GM10266 (cell line): ENCODE data around the gene ARHGAP8.

Experiments used
- DNase-seq: peaks from one replicate; pipeline ENCODE4 v3.0.0; 2012; ENCODE audit errors: extremely low spot score
- CTCF ChIP-seq: IDR thresholded peaks from 2 replicates; pipeline ENCODE4 v1.5.1; 2012; ENCODE audit warnings: mild to moderate bottlenecking, low read depth; ENCODE audit not compliant: control insufficient read depth, insufficient read depth; ENCODE audit errors: missing control alignments

The ARHGAP8 gene

GRCh38 chr22:44883011-44883421, 130.6 kb downstream of the ARHGAP8 start:
- no peak for TF ChIP-seq CTCF
- DNase-seq: no peak

DNA sequence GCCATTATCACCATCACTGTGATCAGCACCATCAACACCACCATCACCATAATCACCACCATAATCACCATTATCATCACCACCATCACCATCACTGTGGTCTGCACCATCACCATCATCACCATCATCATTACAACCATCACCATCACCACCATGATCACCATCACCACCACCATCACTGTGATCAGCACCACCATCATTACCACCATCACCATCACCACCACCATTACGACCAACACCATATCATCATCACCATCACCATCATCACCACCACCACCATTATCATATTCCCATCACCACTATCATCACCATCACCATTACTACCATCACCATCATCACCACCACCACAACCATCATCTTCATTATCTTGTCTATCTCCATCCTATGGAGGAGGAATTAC, 132.2 kb downstream of the ARHGAP8 start:
- DNase-seq: no peak
- no peak for TF ChIP-seq CTCF

GRCh38 chr22:44884968-44885805, 132.8 kb downstream of the ARHGAP8 start:
- DNase-seq: no peak

GRCh38 chr22:44885806-44886360, 133.5 kb downstream of the ARHGAP8 start:
- TF ChIP-seq CTCF: no peak
- no peak for DNase-seq

More at GRCh38 chr22:44884968-44885805, 132.8 kb downstream of the ARHGAP8 start:
- no peak for TF ChIP-seq CTCF

DNA sequence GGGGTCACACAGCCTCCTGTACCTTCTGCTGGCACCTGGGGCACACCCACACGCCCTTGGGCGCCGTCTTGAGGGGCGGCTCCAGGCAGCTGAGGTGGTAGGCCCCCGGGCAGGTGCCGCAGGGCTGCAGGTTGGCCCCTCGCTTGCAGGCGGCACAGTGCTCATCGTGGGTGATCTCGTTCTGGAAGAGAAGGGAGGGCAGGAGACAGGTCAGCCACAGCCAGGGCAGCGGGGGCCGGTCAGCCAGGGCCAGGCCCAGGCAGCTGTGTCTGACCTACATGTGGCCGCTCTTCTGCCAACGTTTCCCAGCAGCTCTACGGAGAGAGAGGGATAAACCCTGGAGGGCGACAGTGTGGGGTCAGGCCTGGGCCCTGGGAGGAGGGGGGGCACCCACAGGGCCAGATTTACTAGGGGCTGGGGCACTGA, 135.6 kb downstream of the ARHGAP8 start:
- DNase-seq: no peak
- TF ChIP-seq CTCF: no peak

DNA sequence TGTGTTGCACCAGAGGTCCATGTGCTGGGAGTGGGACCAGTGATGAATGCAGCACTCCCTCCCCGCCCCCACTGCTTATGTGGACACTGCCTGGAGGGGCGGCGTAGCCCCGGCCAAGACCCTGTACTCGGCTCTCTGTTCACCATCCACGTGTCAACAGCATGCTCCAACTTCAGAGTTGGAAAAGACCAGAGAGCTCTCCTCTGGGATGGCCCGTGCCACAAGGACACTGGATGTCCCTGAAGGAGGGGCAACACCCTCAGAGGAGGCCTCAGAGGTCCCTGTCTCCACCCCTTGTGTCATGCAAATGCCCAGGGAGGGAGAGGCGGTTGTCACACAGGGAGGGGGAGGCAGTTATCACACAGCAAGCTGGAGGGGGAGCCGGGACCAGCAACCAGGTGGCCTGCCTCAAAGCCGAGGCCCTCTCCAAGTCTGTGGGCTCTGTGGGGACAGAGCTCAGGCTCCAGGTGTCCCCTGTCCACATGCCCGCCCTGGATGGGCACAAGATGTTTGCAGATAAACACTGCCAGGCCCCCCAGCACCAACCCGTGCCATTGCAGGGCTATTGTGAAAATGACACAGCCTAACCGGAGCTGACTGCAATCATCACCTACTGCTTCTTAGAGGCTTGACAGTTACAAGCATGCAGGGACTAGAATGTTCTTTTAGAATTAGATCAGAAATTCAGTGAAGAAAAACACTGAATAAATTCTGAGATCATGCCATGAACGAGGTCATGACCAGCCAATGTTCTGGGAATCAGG, 136.3 kb downstream of the ARHGAP8 start:
- TF ChIP-seq CTCF: no peak
- no peak for DNase-seq

GRCh38 chr22:44889255-44889878, 137.0 kb downstream of the ARHGAP8 start:
- DNase-seq: no peak
- no peak for TF ChIP-seq CTCF
